Naive thymus-derived CD8-positive, alpha-beta T cell (primary cell): ENCODE results near the gene FAM240A. TPM values are rescaled to one million over a fixed set of nuclear protein-coding genes. Genes with fewer than 3 reads are reported as not detected.

Experiments used
- ATAC-seq, 2 donors: fragments of 150-1000 bp; cut with Tn5 transposase in 1 of 2; sonication (Bioruptor Pico), chemical (Tn5 transposase) in 1 of 2; 1 replicate in 1 of 2; 2 replicates in 1 of 2; pipeline ENCODE4 v1.10.0; 2021; ENCODE audit warnings: mild to moderate bottlenecking in 2 of 2, moderate library complexity in 2 of 2
- POLR2A ChIA-PET: fragments of 350-600 bp; sonication (Branson Sonifier 250); formaldehyde crosslinking; loops from one replicate; lab custom pipeline; 2021; ENCODE audit warnings: antibody characterized with exemption; lab: Charles Lee
- DNase-seq, 10 donors: peaks; one replicate each; pipeline versions ENCODE4 v3.0.0 to v3.0.0-alpha.2; 2020 to 2022
- H3K27ac Mint-ChIP-seq, 10 donors: one replicate each; pipeline ENCODE4 v1.8.0; 2020 to 2022; ENCODE audit warnings: mild to moderate bottlenecking in 10 of 10, mixed read lengths in 10 of 10, moderate library complexity in 4 of 10, inconsistent platforms in 1 of 10
- H3K27me3 Mint-ChIP-seq, 5 donors: one replicate each; pipeline ENCODE4 v1.8.0; 2021 to 2022; ENCODE audit warnings: mixed read lengths in 5 of 5
- H3K36me3 Mint-ChIP-seq, 3 donors: one replicate each; pipeline ENCODE4 v1.8.0; 2020 to 2022; ENCODE audit warnings: mixed read lengths in 3 of 3, mild to moderate bottlenecking in 2 of 3, inconsistent platforms in 1 of 3
- H3K4me1 Mint-ChIP-seq, 4 donors: one replicate each; pipeline ENCODE4 v1.8.0; 2021 to 2022; ENCODE audit warnings: mixed read lengths in 4 of 4
- H3K4me3 Mint-ChIP-seq, 10 donors: one replicate each; pipeline ENCODE4 v1.8.0; 2020 to 2022; ENCODE audit warnings: mild to moderate bottlenecking in 10 of 10, mixed read lengths in 10 of 10, moderate library complexity in 6 of 10, inconsistent platforms in 1 of 10
- H3K9me3 Mint-ChIP-seq, 9 donors: one replicate each; pipeline ENCODE4 v1.8.0; 2020 to 2022; ENCODE audit warnings: mixed read lengths in 9 of 9, mild to moderate bottlenecking in 3 of 9, inconsistent platforms in 1 of 9, moderate library complexity in 1 of 9
- polyA plus RNA-seq, 3 donors: library from polyadenylated mRNA; unstranded; fragments of 300-500 nt; fragmentation: Illumina TruSeq; gene quantifications; one replicate each; pipeline ENCODE4 v1.2.3, GENCODE V29; 2021
- total RNA-seq, 8 experiments: library from RNA in 2 of 8; stranded (reverse) in 2 of 8; gene quantifications; one replicate each; pipeline ENCODE4 v1.2.3 and lab custom pipeline; 2021 to 2026

Gene FAM240A
- total and polyA plus RNA-seq, 5 experiments from 2014 or later, result not detected

DNA sequence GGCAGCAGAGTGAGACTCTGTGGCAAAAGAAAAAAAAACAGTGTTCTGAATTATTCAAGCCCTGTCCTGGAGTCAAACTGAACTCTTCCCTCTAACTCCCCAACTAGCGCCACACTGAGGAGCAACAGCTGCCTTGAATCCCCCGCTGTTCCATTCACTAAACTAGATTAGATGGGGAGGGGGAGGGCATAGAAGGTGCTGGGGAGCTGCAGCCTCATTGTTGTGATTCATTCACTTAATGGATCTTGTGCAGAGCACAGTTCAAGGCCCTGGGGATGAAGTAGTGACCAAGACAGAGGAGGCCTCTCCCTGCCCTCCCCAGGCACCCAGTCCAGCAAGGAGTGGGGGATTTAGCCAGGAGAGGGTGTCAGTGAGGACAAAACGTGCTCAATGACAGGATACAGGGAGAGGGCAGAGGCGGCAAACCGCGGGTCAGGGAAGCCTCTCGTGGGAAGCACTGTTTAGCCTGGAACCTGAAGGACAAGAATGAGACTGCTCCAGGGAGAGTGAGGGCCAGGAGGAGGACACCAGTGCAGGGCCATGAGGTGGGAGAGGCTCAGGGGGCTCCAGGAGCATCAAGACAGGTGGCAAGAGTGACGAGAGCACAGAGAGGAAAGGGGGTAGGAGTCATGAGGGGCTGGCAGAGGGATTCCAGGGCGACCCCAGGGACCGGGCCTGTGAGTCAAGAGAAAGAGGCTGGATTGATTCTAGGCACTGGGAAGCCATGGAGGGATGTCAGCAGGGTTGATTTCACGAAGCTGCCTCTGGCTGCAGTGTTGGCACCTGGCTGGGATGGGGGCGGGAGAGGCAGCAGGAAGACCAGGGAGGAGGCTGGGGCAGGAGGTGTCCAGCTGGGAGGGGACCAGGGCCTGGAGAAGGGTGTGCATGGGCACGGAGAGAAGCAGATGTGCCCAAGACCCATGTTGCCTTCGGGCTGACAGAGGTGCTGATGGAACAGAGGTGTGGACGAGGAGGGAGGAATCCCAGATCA lies 49.7 kb downstream of the FAM240A start:
- Mint-ChIP-seq H3K36me3 (no peaks in the 10 kb centered on the region), H3K27me3 (peaks cover 0 to 6% (median 0%) of the 10 kb centered on the region in 5 donors), H3K27ac (peak overlapping the region in 4 of 10 donors; percentile 37 to 80 (median 58)), H3K4me1 (peaks cover 0 to 2% (median 0%) of the 10 kb centered on the region in 4 donors), H3K4me3 (no peak overlapping the region), H3K9me3 (no peaks in the 10 kb centered on the region)
- DNase-seq (no peak), ATAC-seq (no peak)
- POLR2A ChIA-PET, result no interaction called here

DNA sequence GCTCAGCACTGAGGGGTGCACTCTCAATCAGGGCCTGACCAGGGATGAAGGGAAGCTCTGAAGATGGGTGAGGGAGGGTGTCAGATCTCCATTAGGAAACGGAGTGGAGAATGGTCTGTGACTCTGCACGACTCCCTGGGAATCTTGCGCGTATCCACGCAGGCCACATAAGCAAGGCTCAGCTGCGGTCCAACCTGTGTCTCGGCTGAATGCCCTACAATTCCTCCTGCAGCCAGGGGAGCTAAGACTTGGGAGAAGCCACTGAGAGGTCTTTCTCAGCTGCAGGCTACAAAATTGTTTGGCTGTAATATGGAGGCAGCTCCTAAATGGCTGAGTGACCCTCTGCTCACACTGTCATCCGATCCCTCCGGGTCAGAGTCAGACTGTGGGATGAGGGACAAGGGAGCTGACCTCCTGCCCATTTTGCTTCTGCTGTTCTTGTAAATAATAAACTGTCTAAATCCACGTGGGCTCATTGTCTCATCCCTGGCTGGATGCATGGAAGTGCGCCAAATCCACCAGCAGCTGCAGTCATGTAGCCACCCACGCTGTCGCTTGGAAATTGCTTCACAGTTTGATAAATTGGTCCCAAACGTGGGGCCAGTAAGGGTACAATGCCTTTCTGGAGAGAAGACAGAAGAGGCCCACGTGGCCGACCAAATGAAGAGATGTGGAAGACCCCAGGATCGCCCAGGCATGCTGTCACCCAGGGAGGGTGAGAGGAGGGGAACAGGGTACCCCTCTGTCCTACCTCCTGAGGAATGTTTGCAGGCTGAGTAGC lies 50.6 kb downstream of the FAM240A start:
- peak overlapping the region in 2 of 10 donors; percentile 46 to 80 for H3K27ac Mint-ChIP-seq
- H3K4me3 Mint-ChIP-seq, result no peak overlapping the region
- H3K9me3 Mint-ChIP-seq, result no peaks in the 10 kb centered on the region
- DNase-seq (no peak), ATAC-seq (no peak)
- peaks cover 0 to 6% (median 0%) of the 10 kb centered on the region in 5 donors for H3K27me3 Mint-ChIP-seq
- H3K36me3 Mint-ChIP-seq, result no peaks in the 10 kb centered on the region
- POLR2A ChIA-PET, result no interaction called here
- H3K4me1 Mint-ChIP-seq, result no peaks in the 10 kb centered on the region

DNA sequence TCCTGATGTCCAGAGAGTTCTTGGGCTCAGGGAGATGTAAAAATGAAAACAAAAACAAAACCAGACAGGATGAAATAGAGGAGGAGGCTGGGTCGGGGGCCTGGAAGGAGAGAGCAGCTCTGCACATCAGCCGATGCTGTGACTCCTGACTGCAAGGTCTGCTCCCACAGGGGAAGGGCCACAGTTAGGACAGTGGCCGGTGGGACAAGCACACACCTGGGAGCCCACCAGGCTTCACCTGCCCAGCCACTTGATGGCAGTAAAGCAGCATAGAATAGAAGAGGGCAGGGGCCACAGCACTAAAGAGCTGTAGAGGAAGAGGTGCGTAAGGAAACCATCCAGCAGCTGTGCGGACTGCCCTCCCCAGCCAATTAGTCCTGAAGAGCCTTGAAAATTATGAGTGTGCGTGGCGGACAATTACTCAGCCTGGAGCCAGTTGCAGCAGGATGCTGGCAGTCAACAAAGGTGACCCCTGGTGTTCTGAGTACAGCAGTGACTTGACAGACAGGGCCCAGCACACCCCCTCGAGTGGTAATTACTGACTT lies 51.3 kb downstream of the FAM240A start:
- DNase-seq, result peak in 1 of 10 donors; percentile 7
- peak overlapping the region in 1 of 10 donors; percentile 46 for H3K27ac Mint-ChIP-seq
- no peaks in the 10 kb centered on the region for H3K4me1 Mint-ChIP-seq
- ATAC-seq, result peak in 1 of 2 donors; percentile 40
- no peaks in the 10 kb centered on the region for H3K36me3 Mint-ChIP-seq
- H3K27me3 Mint-ChIP-seq, result peaks cover 0 to 6% (median 0%) of the 10 kb centered on the region in 5 donors
- POLR2A ChIA-PET, result no interaction called here
- no peaks in the 10 kb centered on the region for H3K9me3 Mint-ChIP-seq
- H3K4me3 Mint-ChIP-seq, result no peak overlapping the region

DNA sequence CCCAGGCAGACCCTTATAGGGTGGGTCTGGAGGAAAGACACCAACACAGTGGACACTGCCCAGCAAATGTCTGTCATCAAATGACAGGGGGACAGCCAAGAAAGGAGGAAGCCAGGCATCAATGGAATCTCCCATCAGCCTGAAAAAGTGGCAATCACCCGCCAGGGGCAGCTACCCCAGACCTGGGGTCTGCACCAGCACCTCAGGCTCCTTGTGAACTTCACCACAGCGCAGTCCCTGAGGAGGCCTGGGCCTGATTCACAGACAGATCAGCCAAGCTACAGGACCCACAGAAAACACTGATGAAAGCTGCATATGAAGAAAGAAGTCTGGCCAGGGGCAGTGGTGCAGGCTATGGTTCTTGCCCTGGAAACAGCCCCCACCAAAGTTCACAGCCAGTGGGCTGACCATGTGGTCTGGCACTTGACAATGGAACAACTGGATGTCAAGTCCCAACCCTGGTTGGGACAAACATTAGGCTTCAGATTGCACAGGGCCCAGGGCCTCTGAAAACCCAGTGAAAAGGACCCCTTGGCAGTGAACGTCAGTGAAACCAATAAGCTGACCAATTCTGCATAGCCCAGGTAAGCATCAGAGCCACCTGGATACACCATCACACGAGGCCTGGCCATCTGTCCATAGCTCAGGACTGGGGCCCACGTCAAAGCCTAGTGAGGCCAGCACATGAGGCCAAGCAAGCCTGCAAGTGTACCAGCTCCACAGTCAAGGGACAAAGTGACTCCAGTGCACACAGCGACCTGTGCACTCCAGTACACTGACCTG lies 52.1 kb downstream of the FAM240A start:
- POLR2A ChIA-PET, result no interaction called here
- H3K27ac Mint-ChIP-seq, result no peak overlapping the region
- ATAC-seq, result no peak

DNA sequence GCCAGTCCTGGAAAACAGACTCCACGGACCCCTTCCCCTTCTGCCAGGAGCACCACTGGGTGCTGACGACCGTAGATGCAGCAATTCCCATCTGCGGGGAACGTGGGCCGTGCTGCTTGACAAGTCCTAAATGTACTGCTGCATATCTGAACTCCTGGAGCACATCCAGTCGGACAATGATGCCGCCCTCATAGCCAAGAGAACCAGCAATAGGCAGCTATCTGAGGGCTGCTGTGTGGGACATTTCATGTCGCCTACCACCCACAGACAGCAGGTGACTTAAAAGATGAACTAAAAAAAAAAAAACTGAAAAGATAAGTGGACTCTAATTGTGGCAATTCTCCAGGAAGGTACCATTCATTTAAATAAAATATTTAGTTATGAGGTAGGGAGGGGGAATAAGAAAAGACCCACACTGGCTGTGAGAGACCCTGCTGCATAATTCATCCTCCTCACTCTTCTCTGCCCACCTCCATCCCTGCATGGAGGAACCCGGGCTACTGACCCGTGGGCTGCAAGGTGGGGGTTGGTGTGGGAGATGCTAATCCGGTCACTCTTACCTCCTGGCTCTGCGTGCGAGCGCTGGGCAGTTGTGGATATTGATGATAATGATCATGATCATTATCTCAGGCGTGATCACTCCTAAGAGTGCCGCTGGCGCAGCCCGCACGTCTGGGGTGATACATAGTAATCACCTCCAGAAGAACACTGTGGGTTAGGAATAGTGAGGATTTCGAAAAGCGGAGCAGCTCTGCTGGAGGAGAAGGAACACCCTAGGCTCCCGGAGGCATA lies 52.8 kb downstream of the FAM240A start:
- Mint-ChIP-seq H3K27me3 (peaks cover 0 to 6% (median 0%) of the 10 kb centered on the region in 5 donors), H3K4me1 (no peaks in the 10 kb centered on the region), H3K4me3 (no peak overlapping the region), H3K27ac (no peak overlapping the region), H3K36me3 (no peaks in the 10 kb centered on the region), H3K9me3 (no peaks in the 10 kb centered on the region)
- no peak for DNase-seq
- ATAC-seq, result no peak
- POLR2A ChIA-PET, result no interaction called here

More for the DNA sequence above, 52.1 kb downstream of the FAM240A start:
- DNase-seq, result no peak
- Mint-ChIP-seq H3K36me3 (no peaks in the 10 kb centered on the region), H3K4me1 (no peaks in the 10 kb centered on the region), H3K4me3 (no peak overlapping the region), H3K27me3 (peaks cover 0 to 6% (median 0%) of the 10 kb centered on the region in 5 donors), H3K9me3 (no peaks in the 10 kb centered on the region)

DNA sequence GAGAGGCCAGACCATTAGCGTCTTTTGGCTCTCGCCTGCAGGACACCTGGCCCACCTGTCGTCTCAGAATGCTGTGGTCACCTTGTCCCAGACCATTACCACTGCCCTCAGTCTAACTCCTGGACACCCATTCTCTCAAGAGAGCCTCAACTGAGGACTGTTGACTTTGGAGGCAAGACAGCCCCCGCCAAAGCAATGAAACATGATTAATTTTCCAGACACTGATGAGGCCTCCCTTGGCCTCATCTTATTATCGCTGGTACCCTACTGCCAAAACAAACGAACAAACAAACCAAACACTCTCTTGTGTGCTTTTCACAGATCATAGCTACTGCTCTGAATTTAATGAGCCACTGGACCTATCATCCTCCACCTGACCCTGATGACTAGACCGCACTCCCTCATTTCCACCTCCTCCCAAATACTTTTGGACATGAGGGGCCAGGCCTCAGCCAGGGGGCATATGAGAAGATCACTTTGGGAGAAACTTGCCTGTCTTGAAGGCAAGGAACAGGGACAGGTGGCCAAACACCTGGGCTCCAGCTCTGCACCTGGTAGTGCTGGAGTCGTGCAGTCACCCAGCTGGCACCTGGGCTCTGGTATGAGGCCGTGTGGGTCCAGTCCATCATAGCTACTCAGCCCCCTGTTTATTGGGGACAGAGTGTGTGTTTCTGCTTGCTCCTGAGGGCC lies 53.6 kb downstream of the FAM240A start:
- no peaks in the 10 kb centered on the region for H3K4me1 Mint-ChIP-seq
- ATAC-seq (no peak), DNase-seq (peak in 1 of 10 donors; percentile 8)
- POLR2A ChIA-PET, result no interaction called here
- no peaks in the 10 kb centered on the region for H3K9me3 Mint-ChIP-seq
- H3K36me3 Mint-ChIP-seq, result no peaks in the 10 kb centered on the region
- peaks cover 0 to 6% (median 0%) of the 10 kb centered on the region in 5 donors for H3K27me3 Mint-ChIP-seq
- no peak overlapping the region for H3K27ac Mint-ChIP-seq
- H3K4me3 Mint-ChIP-seq, result no peak overlapping the region

DNA sequence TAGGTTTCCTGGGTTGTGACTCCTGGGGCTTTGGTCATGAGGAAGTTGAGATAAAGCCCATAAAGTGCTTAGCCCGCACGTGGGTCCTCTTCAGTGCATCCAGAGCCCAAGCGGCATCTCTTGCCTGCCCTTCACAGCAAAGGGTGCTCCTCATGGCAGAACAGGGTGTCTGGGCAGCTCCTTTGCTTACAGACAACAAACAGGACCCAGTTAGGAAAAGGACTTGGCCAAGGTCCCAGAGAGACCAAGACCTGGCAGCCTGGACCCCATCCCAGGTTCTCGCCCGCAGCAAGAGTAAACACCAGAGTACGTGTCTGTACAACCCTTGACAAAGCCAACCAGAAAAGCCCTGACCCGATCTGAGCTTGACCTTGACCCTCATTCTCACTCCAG lies 54.1 kb downstream of the FAM240A start:
- ATAC-seq (no peak), DNase-seq (peak in 1 of 10 donors; percentile 11)
- H3K4me3 Mint-ChIP-seq, result no peak overlapping the region
- H3K27me3 Mint-ChIP-seq, result peaks cover 0 to 6% (median 0%) of the 10 kb centered on the region in 5 donors
- H3K36me3 Mint-ChIP-seq, result no peaks in the 10 kb centered on the region
- POLR2A ChIA-PET, result no interaction called here
- no peaks in the 10 kb centered on the region for H3K4me1 Mint-ChIP-seq
- H3K27ac Mint-ChIP-seq, result peak overlapping the region in 4 of 10 donors; percentile 4 to 50 (median 14)
- H3K9me3 Mint-ChIP-seq, result no peaks in the 10 kb centered on the region

DNA sequence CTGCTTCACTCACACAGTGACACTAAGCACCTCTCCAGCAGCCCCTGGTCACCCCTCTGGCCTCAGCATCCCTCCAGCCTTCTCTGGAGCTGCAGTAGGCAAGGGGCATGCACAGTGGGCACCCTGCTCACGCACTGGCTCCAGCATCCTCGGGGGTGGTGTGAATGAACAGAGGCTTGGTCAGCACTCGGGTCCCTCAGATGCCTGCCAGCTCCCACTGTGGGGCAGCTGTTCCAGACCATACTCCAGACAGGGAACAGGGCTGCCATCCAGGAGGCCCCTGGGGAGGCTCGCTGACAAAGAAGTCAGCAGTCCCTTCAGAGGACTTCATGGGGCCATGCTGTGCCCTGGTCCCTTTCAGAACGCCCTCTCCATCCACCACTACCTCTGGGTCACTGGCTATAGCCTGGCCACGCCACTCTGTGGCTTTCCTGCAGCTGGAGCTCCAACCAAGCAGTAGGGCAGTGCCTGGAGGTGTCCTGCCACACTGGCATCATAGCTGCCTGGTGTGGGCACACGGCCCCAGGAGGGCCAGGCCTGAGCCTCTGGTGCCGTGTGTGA lies 54.8 kb downstream of the FAM240A start:
- H3K4me1 Mint-ChIP-seq, result no peaks in the 10 kb centered on the region
- H3K36me3 Mint-ChIP-seq, result no peaks in the 10 kb centered on the region
- H3K9me3 Mint-ChIP-seq, result no peaks in the 10 kb centered on the region
- POLR2A ChIA-PET, result no interaction called here
- ATAC-seq, result no peak
- H3K27ac Mint-ChIP-seq, result peak overlapping the region in 3 of 10 donors; percentile 4 to 50 (median 17)
- H3K4me3 Mint-ChIP-seq, result no peak overlapping the region
- peak in 1 of 10 donors; percentile 13 for DNase-seq
- H3K27me3 Mint-ChIP-seq, result peaks cover 0 to 3% (median 0%) of the 10 kb centered on the region in 5 donors

DNA sequence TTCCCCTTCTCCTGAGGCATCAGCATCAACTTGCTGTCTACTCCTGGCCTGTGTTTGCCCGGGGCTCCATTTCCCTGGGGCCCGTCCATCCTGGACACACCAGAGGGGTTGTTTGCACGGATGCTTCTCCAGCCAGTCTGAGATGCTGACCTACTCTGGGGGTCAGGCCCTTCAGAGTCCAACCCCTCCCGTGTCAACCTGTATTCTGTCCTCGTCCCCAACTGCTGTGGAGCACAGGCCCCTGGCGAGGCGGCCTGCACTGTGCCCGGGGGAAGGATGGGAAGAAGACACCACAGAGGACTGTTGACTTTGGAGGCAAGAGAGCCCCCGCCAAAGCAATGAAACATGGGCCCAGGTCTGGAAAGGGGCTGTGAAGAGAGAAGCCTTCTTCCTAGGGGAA lies 55.3 kb downstream of the FAM240A start:
- H3K36me3 Mint-ChIP-seq, result no peaks in the 10 kb centered on the region
- no peak overlapping the region for H3K4me3 Mint-ChIP-seq
- H3K4me1 Mint-ChIP-seq, result no peaks in the 10 kb centered on the region
- H3K27ac Mint-ChIP-seq, result peak overlapping the region in 1 of 10 donors; percentile 79
- POLR2A ChIA-PET, result no interaction called here
- ATAC-seq, result no peak
- DNase-seq, result no peak
- no peaks in the 10 kb centered on the region for H3K9me3 Mint-ChIP-seq
- peaks cover 0 to 2% (median 0%) of the 10 kb centered on the region in 5 donors for H3K27me3 Mint-ChIP-seq

DNA sequence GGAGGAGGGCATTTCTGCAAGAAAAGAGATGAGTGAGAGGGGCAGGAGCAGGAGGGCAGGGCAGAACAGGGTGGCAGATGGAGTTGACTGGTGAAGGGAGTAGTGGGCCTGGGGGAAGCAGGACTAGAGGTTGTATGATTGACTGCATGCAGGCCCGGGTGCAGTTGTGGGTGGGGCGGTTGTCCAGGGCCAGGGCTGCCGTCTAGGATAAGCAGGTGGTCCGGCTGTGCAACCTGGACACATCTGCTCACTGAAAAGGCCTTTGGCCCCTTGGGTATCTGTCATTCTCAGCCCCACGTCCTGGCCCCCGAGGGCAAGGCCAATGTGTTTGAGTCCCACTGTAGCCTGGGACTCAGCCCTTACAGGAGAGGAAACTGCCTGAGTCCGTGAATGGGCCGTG lies 55.8 kb downstream of the FAM240A start:
- peak overlapping the region in 1 of 10 donors; percentile 79 for H3K27ac Mint-ChIP-seq
- ATAC-seq (no peak), DNase-seq (no peak)
- no peaks in the 10 kb centered on the region for H3K27me3 Mint-ChIP-seq
- no peaks in the 10 kb centered on the region for H3K36me3 Mint-ChIP-seq
- POLR2A ChIA-PET, result no interaction called here
- no peaks in the 10 kb centered on the region for H3K9me3 Mint-ChIP-seq
- no peak overlapping the region for H3K4me3 Mint-ChIP-seq
- no peaks in the 10 kb centered on the region for H3K4me1 Mint-ChIP-seq

DNA sequence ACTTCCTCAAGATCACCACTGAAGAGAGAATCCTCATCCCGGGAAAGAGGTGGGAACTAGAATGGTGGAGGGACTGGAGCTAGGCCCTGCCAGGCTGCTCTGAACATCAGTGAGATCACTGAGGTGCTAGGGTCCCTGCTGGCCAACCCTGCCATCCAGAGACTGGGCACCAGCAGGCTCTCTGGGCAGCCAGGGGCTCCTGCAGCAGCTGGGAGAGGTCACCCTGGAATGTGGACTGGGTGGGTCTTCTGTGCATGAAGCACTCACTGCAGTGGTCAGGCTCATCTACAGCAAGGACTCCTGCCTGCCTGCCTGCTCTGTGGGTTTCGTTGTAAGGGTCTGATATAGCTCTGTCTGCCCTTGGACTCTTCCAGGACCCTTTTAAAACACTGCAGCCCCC lies 56.3 kb downstream of the FAM240A start:
- DNase-seq, result no peak

More for the DNA sequence above, 56.3 kb downstream of the FAM240A start:
- POLR2A ChIA-PET, result no interaction called here
- no peaks in the 10 kb centered on the region for H3K36me3 Mint-ChIP-seq
- H3K4me1 Mint-ChIP-seq, result no peaks in the 10 kb centered on the region
- no peak overlapping the region for H3K4me3 Mint-ChIP-seq
- H3K27ac Mint-ChIP-seq, result peak overlapping the region in 1 of 10 donors; percentile 79
- no peaks in the 10 kb centered on the region for H3K9me3 Mint-ChIP-seq
- ATAC-seq, result no peak
- no peaks in the 10 kb centered on the region for H3K27me3 Mint-ChIP-seq
